Kasumi-1 (cell line): ENCODE results near the gene RASAL2.
"Not testable (repeated sequence)": the region's sequence is repeated elsewhere in the genome, so short reads cannot be mapped to it uniquely, and the experiment has no call there.

ENCODE experiments used
- DNase-seq, 2 experiments: peaks; one replicate each; lab custom pipeline; 2025; lab: John Stamatoyannopoulos, UW

Gene RASAL2

DNA sequence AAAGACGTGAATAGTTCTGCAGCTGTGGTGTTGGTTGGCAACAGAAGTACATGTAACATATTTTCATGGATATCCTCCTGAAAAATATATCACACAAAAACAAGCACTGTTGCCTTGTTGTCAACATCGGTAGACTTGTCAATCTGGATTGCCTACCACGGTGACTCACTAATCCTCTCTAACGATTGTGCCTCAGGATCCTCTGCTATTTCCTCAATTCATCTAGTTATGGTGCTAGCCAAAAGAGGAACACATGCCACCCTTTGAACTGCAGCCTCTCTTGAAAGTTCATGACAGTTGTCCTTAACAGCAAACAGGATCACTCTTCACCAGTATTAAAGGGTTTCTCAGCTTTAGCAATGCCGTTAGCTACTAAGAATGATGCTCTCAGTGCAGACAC, 25.7 kb downstream of the RASAL2 start:
- peak; percentile 94 to 95 for DNase-seq

- no peak for DNase-seq
These were observed 26.2 kb downstream of the RASAL2 start for GRCh38 chr1:178120088-178120487.

GRCh38 chr1:178120520-178121052, 26.7 kb downstream of the RASAL2 start:
- DNase-seq = not testable (repeated sequence)

GRCh38 chr1:178121883-178122282, 28.0 kb downstream of the RASAL2 start:
- DNase-seq = no peak

DNA sequence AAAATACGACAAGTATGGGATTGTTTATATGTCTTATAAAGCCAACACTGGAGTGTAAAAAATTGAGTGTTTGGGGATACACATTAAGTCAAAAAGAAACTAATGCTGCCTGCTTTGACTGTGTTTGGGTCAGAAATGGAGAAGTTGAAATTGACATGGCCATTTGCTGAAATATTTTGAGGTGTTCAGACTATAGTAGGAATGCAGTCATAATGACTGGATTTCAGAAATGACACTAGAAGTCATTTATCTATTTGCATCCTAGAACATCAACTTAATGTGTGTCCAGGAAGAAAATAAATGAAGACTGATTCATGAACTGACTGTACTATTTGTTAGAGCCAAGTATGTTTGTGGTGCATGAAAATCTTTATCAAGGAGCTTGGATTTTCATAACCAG, 28.4 kb downstream of the RASAL2 start:
- DNase-seq = no peak

- DNase-seq = no peak
These were observed 30.2 kb downstream of the RASAL2 start for GRCh38 chr1:178124115-178124514.

- DNase-seq = no peak
These were observed 32.4 kb downstream of the RASAL2 start for GRCh38 chr1:178126261-178126660.

GRCh38 chr1:178126741-178127185, 32.9 kb downstream of the RASAL2 start:
- DNase-seq = no peak

DNA sequence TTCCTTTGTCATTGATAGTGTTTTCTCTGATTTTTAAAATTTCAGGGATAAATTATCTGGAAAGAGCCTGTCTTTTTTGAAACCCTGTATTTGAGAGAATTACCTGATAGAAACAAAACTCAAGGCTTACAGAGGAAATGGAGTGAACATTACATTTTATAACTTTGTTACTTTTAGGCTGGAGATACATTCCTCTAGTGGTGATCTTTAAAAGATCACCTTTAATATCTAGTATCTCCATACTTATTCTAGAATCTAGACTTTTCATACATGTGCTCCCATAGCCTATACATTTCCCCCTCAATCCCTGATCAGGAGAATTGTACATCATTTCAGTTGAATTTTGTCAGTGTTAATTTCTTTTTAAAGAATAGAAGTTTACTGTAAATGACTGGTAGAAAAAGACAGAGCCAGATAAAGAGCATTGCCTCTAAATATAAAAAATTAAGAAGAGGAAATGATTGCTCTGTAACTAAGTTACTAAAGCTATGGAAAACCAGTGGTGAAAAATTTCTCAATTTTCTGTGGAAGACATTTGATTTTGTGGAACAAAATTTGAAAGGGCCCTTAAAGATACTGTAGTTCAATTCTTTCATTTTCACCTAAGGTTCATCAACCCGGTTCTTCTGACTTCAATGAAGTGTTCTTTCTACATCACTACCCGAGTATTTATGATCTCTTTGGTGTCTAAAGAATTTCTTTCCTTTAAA, 33.7 kb downstream of the RASAL2 start:
- no peak for DNase-seq

- DNase-seq = peak; percentile 49 to 73
These were observed 39.5 kb downstream of the RASAL2 start for GRCh38 chr1:178133239-178133989.

- DNase-seq = peak; percentile 92 to 95
These were observed 40.2 kb downstream of the RASAL2 start for GRCh38 chr1:178134061-178134460.

DNA sequence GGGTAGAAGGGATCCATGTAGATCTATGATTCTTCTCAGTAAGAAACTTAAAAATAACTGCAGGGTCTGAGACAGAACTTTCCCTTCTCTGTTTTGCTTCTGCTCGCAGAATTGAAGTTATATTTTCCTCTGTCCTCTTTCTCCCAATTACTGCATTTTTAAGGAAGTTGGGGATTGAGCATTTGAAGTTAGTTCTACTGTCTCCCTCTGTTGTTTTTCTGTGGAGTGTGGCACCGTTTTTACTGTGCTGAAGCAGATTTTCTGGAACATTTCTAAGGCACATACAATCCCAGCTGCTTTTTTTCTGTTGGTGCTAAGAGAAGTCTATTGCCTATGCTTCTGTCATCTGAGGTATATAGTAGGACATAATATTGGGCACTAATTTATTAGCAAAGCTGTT, 43.3 kb downstream of the RASAL2 start:
- DNase-seq = peak; percentile 19 to 23

DNA sequence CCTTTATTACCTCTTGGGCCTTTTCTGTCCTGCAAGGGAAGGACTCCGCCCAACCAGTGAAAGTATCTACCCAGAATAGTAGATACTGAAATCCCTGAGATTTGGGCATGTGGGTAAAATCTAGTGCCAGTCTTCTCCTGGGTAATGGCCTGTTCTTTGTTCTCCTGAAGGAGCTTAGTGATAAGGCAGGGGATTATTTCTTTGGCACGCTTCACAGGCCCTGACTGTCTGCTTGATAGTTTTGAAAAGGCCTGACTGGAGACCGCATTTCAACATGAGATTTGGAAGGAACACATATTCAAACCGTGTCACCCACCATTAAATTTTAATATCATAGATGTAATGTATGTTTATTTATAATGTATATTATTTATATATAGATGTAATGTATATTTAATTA, 48.9 kb downstream of the RASAL2 start:
- no peak for DNase-seq

DNA sequence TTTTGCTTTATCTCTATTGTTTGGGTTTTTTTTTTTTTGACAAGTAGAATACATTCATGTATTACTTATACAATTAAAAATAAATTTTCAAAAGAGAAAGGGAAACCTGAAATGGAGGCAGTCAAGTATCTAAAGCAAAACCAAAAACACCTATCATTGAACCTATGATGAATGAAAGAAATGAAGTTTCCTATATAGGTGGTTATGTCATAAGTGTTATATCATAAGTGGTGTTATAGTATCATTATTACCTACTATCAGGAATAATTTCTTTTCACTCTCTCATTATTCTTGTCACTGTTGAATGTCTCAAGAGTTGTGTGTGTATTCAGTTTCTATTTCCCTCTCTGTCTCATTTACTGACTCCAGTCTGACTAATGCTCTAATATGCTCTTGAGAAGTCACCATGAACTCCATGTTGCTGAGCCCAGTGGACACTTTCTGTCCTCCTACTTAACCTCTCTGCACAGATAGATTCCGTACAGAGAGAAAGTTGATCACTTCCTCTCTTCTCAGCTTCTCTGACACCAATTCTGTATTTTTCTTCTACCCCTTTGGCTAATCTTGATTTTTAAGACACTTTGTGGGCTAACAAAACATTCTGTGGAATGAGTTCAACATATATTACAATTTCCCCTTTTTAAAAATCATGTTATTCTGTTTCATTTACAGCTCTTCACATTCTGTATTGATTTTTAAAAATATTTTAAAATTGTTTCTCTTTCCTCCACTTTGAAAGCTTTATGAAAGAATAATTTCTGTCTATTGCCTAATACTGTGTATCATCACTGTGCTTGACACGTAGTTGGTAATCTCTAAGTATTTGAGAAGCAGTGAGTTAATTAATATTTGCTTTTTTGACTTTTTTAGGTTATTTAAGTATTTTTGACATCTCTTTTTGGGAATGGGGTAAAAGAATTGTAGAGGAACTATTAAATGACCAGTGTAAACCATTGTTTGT, 50.1 kb downstream of the RASAL2 start:
- peak in 1 of 2 experiments; percentile 16 for DNase-seq

DNA sequence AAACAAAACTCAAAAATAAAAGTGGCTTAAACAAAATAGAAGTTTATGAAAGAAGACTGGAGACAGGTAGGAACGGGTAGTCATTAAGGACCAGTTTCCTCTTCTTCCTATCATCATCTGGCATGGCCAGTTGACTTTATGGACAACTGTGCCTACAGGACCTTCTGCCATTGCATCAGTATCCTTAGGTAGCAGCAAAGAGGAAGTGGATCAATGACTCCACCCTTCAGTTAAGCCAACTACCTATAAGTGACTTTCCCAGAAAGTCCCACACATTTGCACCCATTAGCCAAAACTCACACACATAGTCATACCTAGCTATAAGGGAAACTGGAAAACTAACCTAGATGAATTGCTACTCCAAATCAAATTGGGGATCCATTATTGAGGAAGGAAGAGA, 51.7 kb downstream of the RASAL2 start:
- no peak for DNase-seq

DNA sequence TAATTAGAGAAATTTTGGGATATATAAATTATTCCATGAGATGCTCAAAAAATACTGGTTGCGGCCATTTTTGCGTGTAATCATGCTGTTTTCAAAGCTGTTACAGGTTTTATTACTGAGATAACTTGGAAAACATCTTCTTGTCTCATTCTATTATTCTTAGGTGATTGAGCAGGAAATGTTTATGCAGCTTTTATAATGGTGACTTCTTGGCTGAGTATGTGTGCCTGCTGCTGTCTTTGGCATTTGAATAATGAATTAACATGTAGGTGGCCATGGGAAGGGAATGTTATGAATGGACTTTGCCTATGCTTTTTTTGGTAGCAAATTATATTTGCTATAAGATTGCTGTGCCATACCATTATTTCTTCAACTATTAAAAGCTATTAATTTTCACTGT, 52.5 kb downstream of the RASAL2 start:
- no peak for DNase-seq

- no peak for DNase-seq
These were observed 56.7 kb downstream of the RASAL2 start for GRCh38 chr1:178150610-178151009.

GRCh38 chr1:178151831-178152230, 57.9 kb downstream of the RASAL2 start:
- DNase-seq = no peak

DNA sequence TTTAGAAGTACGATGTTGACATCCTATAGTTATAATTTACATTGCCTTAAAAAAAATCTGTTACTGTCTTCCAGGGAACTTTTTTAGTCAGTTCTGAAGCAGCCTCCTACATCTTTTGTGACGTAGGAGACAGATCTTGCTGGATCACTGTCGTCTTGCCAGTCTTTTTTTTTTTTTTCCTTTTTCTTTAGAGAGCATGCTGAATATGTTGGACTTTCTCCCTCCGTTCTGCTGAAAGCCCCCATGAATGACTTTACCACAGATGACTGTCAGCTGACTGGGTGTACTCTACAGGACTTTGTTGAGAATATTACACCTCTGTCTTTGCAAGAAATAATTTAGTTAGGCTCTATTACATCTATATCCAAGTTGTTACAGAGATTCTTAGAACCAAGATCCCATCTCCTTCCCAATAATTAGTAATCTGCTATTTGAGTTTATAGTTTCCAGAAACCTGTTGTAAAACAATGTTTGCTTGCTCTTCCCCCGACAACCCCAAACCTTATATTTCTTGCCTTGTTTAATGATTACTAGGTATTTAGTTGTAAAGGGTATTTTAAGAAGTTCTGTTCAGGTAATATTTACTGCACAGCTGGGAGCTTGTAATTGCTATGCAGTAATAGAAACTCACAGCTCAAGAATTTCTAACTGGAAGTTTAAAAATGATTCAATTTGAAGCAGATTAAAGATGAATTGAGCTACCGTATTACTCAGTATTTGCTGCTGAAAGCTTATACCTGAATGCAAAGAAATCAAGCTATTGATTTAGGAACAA, 61.8 kb downstream of the RASAL2 start:
- no peak for DNase-seq

DNA sequence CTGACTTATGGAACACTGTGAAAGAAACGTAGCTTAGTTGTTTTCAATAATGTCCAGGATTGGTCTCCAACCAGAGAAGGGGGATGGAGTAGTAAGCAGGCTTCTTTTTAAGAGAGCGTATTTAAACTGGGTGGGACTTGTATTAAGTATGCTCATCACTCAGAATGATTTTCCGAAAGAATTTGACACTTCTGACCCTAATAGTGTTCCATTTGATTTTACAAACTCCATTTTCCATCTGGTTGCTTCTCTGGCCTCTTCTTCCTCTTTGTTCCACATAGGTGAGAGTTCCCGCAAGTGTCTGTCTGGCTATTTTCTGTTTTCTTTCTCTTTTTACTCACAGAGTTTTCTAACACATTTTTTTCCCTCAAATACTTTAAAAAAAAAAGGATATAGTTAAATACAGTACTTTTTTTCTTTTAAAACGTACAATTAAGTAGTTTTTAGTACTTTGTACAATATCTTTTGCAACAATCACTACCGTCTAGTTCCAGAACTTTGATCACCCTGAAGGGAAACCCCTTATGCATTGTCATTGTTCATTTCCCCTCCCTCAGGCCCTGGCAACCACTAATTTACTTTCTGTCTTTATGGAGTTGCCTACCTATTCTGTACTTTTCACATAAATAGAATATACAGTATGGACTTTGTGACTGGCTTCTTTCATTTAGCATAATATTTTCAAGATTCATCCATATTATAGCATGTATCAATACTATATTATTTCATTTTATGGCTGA, 67.0 kb downstream of the RASAL2 start:
- no peak for DNase-seq

DNA sequence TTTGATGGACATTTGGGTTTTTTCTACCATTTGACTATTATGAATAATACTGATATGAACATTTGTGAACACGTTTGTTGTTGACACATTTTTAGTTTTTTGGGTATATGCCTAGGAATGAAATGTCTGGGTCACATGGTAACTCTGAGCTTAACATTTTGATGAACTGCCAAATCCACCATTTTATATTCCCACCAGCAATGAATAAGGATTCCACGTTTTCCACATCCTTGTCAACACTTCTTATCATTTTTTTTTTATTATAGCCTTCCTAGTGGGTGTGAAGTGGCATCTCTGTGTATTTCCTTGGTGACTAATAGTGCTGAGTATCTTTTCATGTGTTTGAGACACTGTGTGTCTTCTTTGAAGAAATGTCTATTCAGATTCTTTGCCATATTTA, 67.6 kb downstream of the RASAL2 start:
- no peak for DNase-seq
